HT1080 (cell line): Measurements from ENCODE around the gene SRGAP3. TPM values are rescaled to one million over a fixed set of nuclear protein-coding genes. Genes with fewer than 3 reads are reported as not detected.
A peak's percentile ranks its signal among the peaks of the same experiment; 100 is the strongest.

Source experiments
- DNase-seq: peaks from one replicate; pipeline ENCODE4 v3.0.0-alpha.2; 2015; ENCODE audit warnings: low read depth
- total RNA-seq: library from RNA; depleted of rRNA; stranded (reverse); fragments of >200 nt; shearing (Covaris generic); gene quantifications from 2 replicates; pipeline ENCODE4 v1.2.3, GENCODE V29; 2014

Gene SRGAP3
- total RNA-seq, 1 experiment from 2014 or later = 0.69 TPM

DNA sequence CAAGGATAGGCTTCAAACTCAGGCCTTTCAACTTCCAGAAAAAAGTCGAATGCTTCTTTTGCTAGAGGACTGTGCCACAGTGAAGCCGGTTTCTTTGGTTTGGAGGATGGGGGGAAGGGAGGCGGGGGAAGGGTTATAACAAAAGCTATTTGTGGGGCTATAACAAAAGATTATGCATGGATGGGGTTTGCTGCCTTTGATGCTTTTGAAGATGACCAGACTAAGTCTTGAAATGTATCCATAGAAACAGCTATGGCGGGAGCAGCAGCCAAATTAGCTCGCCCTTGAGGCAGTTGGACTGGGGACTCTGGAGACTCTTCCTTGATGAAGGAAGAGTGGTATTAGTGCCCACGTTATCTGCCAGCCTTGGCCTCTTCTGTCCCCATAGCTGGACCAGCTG, 47.5 kb downstream of the SRGAP3 start:
- no peak for DNase-seq

GRCh38 chr3:9201266-9201665, 48.2 kb downstream of the SRGAP3 start:
- DNase-seq = no peak

DNA sequence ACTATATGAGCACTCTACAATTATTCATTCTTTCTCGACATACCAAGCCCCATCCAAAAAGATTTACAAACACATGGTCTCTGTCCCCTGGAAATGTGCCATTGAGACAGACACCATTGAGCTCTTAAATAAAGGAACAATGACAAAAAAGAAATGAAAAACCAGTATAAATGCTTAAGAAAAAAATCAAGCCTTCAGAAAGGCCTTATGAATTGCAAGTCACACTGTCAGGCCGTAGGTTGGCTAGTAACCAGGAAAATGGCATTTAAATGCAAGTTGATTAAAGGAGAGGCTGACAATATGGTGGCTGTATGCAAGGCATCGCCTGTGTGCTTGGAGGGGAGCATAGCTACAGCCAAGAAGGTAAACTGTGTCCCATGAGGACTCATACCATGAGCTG, 49.7 kb downstream of the SRGAP3 start:
- DNase-seq = no peak

GRCh38 chr3:9198899-9199335, 50.5 kb downstream of the SRGAP3 start:
- no peak for DNase-seq

- DNase-seq = no peak
Measured at GRCh38 chr3:9198261-9198660, 51.2 kb downstream of the SRGAP3 start.

DNA sequence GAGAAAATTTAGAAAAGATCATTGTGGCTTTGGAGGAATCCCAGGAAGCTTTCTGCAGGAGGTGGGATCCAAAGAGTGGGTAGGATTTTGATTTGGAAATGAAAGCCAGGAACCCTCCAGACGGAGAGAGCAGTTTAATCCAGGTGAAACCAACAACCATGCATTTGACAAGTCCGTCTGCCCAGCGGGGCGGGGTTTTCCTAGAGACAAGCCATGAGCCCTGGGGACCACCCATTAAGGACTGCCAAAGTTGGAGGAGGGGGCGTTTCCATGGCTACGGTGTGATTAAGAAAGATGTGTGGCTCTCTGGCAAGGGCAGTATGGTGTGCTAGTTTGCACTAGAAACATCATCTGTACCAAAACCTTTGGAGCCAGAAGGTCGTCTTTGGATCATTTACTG, 53.4 kb downstream of the SRGAP3 start:
- DNase-seq = no peak

DNA sequence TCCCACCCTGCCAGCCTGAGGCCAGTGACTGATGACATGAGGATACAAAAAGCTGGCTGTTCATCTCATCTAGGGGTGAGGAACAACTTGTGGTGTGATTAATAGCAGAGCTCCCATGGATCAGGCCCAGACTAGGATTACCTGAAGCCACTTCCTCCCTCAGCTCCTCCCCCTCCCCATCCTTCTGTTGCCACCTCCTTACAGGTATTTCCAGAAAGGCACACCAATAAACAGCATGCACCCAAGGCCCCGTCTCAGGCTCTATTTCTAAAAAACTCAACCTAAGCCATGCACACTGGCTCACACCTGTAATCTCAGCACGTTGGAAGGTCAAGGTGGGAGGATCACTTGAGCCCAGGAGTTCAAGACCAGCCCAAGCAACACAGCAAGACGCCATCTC, 54.1 kb downstream of the SRGAP3 start:
- DNase-seq = no peak

DNA sequence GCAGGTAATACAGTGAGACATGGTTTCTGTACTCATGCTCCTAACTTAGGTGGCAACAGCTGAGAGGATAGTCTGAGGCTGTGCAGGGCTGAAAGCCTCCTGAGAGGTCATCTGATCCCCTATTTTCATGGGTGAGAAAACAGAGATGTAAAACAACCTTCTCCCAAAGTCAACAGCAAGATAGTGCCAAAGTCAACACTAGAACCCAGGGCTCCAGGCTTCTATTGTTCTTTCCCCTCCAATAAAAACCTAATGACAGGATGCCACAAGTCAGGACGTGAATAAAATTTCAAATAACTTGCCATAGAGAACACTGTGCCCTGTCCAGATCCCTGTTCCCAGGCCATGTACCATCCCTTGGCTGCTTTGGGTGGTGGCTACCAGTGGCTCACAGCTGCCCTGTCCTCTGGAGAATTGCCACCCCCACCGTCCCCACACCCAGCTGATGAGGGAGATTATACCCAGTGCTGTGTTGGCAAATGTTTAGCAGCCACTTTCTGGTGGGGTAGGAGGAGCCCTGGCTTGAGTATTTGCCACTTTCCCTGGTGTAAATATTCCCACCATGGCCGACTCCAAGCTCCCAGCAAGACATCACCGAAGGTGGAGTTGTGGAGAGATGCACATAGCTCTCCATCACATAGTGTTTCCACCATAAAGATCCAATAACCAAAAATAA, 54.8 kb downstream of the SRGAP3 start:
- no peak for DNase-seq

DNA sequence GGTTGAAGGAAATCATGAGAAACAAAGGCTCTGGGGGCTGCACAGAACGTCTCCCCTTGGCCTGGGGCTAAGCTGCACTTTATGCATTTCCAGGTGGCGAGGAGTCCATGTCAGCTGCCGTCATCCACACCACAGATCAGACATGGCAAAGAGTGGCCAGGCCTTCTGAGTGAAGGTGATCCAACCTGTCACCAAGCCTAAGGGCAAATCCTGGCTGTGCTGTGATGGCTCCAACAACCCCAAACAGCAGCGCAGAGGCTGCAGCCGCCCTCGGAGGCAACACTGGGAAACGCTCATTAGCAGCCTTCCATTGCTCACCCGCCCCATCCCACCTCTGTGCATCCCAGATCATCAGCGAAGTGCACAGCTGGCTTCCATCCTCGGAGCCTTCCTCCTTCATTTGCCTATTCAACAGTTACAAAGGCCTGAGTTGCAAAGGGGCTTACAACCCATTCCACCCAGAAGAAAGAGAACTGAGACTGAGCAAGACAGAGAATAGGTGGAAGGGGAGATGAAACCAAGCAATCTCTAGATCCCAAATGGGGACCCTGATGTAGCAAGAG, 55.7 kb downstream of the SRGAP3 start:
- DNase-seq = no peak

DNA sequence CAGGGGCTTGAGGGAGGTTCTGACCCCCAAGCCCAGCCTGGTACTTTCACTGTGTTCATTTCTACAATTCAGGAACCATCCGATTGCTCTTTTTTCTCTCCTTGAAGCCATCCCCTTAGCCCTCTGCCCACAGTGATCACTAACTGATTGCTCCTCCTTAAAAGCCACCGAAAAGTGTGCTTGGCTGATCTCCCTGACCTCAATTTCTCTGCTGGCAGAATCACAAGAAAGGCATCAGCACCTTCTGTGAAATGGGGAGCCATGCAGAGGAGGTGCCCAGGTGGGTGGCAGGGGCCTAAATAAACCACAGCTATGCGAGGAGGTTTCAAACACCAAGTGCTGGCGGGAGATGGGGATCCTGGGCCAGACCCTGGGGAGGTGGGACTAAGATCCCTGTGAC, 56.2 kb downstream of the SRGAP3 start:
- DNase-seq = no peak

- peak; percentile 28 for DNase-seq
Measured at GRCh38 chr3:9192248-9193025, 57.0 kb downstream of the SRGAP3 start.

DNA sequence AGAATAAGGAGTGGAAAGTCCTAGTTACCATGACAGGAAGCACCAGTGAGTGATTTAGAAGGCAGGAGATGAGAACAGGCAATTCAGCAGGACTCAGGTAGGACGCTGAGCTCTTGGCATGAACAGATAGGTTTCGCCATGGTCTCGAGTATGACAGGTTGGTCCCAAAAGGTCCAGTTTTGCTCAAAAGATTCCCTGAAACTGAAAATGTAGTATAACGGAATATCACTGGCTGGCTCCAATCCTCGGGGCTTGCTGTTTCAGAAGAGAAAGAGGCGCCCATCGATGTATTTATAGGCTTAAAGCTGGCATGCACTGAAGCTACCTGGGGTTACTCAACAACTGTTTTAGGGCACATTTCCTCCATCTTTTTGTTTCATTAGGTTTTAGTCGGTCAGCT, 59.2 kb downstream of the SRGAP3 start:
- no peak for DNase-seq

DNA sequence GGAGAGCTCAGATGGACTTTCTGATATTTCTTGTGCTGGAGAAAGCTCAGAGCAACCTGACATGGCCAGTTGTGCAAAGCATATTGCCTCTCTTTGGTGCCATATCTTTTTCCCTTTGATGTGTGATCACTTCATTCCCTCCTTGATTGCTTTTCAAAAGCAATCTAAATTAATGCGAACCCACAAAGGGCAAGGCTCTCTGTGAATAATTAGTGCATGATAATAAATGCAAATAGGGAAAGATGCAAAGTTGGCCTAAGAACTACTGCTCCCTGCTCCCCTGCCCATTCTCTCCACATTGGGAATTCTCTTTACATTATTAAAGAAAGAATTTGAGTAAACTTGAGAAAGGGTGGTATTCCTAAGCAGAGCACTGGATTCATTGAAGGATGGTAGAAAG, 60.9 kb downstream of the SRGAP3 start:
- no peak for DNase-seq

DNA sequence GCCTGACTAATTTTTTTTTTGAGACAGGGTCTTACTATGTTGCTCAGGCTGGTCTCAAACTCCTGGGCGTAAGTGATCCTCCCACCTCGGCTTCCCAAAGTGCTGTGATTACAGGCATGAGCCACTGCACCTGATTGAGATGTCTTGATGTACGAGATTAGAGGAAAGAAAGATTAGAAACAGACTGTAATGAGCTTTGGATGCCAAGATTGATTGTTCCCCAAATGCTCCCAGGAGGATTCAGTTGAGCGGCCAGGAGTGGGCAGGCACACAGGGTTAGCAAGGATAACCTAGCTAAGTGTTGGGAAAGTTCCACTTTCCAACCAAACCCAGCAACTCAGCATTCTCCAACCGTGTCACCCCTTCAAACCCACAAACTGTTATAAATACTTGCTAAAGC, 63.7 kb downstream of the SRGAP3 start:
- no peak for DNase-seq

DNA sequence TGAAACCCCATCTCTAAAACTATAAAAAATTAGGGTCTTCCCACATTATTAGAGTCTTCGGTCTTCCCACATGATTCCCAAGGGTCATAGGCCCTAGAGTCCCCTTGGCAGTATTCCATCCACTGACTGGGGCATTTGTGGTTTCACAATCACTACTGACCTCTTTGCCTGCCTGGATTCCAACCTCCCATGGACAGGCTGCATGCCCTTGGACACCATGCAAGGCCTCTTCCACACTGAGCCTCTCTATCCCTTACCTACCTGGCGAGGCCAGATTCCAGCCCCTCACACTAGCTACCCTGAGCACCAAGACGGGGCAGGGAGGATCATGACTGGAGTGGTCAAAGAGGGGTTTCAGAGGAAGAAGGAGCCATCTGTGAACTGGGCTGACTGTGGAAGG, 64.4 kb downstream of the SRGAP3 start:
- DNase-seq = no peak

DNA sequence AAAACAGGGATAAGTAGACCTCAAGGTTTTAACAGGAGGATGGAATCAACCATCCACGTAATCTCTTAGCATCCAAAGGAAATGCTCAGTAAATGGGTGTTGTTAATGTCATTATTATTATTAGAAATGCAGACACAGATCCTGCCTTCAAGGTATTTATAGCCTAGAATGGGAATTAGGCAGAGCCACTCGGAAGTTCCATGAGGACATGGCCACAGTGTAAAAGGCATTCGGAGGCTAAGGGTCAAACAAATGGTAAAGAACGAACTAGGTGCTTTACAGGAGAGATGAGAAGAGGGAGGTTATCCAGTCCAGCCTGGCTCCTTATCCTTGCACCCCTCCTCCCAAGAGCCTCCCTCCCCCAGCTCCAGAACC, 65.0 kb downstream of the SRGAP3 start:
- no peak for DNase-seq

- DNase-seq = no peak
Measured at GRCh38 chr3:9183811-9184460, 65.5 kb downstream of the SRGAP3 start.

DNA sequence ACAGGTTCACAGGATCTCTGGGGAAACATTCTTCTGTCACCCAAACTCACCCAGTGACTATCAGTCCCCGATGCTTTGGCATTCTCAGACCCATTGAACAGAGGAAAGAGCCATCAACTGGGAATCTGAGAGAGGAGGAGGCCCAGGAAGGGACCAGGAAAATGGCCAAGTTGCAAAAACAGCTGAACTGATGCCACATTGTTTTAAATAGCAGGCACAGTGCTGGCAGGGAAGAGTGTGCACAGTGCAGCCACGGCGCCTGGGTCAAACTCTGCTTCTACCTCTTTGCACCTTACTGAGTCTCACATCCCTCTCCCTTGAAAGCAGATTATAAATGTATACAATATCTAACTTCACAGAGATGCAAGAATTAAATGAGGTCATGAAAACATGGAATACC, 66.4 kb downstream of the SRGAP3 start:
- no peak for DNase-seq

- no peak for DNase-seq
Measured at GRCh38 chr3:9180764-9181117, 68.7 kb downstream of the SRGAP3 start.

DNA sequence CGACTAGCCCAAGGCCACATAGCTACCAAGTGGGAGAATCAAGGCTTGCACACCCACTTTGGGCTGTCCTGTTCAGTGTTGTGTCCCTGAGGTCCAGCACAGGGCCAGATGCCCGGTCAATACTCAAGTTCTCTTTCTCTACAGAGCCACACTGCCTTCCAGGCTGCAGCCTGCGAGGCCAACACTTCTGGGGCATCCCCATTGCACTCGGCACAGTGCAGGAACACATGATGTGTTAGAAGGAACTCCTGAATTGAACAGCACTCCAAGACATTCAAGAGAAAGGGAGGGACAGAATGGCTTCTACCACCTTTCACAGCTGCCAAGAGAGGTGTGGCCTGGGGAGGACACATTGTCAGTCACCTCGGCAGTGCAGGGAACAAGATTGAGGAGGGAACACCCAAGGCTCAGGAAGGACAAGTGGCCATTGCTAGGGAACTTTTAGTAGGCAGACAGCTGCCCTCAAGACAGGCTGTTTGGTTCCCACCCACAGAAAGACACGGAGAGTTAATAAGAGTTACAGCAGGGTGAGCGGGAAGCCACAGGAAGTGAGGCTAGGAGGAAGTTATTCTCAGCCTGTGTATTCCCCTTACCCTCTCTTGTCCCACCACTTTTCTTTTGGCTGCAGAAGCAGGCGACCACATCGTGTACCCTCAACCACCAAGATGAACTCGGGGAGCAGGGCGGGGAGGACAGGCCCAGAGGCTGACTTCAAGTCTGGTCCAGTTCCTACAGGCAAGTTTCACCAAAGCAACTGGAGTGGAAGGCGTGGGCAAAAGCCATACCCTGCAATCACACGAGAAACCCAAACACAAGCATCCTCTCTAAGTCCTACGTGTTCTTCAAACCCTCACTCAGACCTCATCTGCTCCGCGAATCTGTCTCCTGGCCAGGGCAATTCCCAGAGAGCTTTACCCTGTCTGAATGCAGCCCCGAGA, 69.4 kb downstream of the SRGAP3 start:
- no peak for DNase-seq

- DNase-seq = no peak
Measured at GRCh38 chr3:9178697-9179096, 70.7 kb downstream of the SRGAP3 start.
